Mucosa of stomach (tissue), 1 donor: Measurements from ENCODE around the gene TNFRSF1A.

Experiments used
- H3K27me3 ChIP-seq: one replicate; pipeline ENCODE4 v1.7.0; 2013; ENCODE audit warnings: mild to moderate bottlenecking, low read length; ENCODE audit not compliant: control insufficient read depth, insufficient read depth
- H3K36me3 ChIP-seq: one replicate; pipeline ENCODE4 v1.7.0; 2013; ENCODE audit warnings: low read length; ENCODE audit not compliant: control insufficient read depth, insufficient read depth
- H3K4me1 ChIP-seq: one replicate; pipeline ENCODE4 v1.7.0; 2013; ENCODE audit warnings: mild to moderate bottlenecking, low read length; ENCODE audit not compliant: control insufficient read depth, insufficient read depth
- H3K4me3 ChIP-seq: one replicate; pipeline ENCODE4 v1.7.0; 2013; ENCODE audit warnings: low read length
- H3K9ac ChIP-seq: one replicate; pipeline ENCODE4 v1.7.0; 2013; ENCODE audit warnings: mild to moderate bottlenecking, low read length, moderate library complexity
- H3K9me3 ChIP-seq: one replicate; pipeline ENCODE4 v1.7.0; 2013; ENCODE audit warnings: mild to moderate bottlenecking, low read length, moderate library complexity; ENCODE audit not compliant: control insufficient read depth
- donor health status: Pancreatic carcinoma.

Gene TNFRSF1A

GRCh38 chr12:6380141-6381121, 38.6 kb upstream of the TNFRSF1A start:
- Histone ChIP-seq H3K4me3 (no peak overlapping the region), H3K9me3 (no peaks in the 10 kb centered on the region), H3K27me3 (no peaks in the 10 kb centered on the region), H3K9ac (no peak overlapping the region), H3K36me3 (no peaks in the 10 kb centered on the region), H3K4me1 (peaks cover 57% of the 10 kb centered on the region)

DNA sequence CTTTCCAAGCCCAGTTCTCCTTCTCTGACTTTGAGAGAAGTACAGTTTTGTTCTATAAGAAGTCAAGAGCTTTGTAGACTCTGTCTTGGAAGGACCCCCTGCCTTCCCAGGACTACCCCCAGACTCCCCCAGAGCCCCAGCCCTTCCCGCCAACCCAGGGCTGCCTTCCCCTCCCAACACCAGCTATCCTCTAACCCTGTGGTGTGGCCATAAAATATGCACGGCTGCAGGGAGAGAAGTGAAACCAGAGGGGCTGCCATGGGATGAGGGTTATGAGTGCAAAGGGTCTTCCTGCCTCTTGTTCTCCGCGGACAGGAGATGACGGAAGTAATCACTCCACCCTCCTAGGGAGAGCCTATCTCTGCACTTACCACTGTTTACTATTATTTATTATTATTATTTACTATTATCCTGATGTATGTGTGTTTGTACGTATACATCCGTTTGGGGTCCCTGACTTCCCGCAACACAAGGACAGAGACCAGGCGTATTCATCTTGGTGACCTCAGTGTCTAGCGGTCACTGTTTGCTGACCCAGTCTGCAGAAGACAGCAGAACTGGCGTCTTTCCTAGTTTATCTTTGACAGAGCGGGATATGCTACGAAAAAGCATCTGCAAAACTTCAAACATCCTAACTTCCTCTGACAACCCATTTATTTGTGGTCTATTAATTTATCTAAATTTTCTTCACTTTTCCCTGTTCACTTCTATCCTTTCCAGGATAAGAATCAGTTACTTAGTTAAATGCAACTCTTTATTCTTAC, 37.0 kb upstream of the TNFRSF1A start:
- Histone ChIP-seq H3K4me1 (peaks cover 57% of the 10 kb centered on the region), H3K9ac (no peak overlapping the region), H3K9me3 (no peaks in the 10 kb centered on the region), H3K27me3 (no peaks in the 10 kb centered on the region), H3K36me3 (no peaks in the 10 kb centered on the region), H3K4me3 (no peak overlapping the region)

- no peaks in the 10 kb centered on the region for H3K9me3 ChIP-seq
- H3K27me3 ChIP-seq, result no peaks in the 10 kb centered on the region
- peaks cover 48% of the 10 kb centered on the region for H3K4me1 ChIP-seq
- peak overlapping the region; percentile 9 for H3K4me3 ChIP-seq
- peak overlapping the region; percentile 91 for H3K9ac ChIP-seq
- no peaks in the 10 kb centered on the region for H3K36me3 ChIP-seq
These were observed 35.8 kb upstream of the TNFRSF1A start for GRCh38 chr12:6377667-6377994.

DNA sequence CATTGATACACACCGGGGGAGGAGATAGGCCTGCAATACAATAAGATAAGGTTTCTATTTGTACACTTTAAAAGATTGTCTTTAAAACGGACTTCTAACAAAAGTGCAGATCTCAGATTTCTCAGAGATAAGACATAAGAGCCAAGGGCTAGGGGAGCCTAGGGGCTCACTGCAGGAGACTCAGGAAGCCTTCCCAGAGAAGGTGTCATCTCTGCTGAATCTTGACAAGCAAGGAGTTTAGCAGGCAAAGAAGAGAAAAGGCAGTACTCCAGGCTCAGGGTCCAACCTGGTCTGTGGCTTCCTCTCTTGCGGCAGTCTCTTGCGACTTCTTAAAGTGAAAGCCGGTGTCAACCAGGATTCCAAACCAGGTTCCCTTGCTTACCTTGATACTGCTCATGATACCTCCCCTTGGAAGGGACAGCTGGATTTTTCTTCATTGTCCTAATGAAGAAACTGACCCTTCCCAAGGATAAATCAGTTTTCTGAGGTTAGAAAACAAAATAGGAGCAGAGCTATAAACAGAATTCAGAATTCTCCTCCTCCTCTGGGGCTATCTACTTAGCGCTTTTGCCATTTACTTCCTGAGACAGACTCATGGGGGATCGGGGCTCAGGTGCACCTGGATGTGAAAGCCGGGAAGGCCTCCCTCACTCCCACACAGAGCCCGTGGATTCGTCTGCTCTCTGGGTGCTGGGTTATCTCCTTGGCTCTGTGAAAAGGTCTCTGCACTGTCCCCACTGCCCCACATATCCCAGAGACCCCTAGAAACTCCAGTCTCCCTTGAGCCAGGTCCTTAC, 35.2 kb upstream of the TNFRSF1A start:
- Histone ChIP-seq H3K9me3 (no peaks in the 10 kb centered on the region), H3K9ac (peak overlapping the region; percentile 91), H3K27me3 (no peaks in the 10 kb centered on the region), H3K36me3 (no peaks in the 10 kb centered on the region), H3K4me1 (peaks cover 50% of the 10 kb centered on the region), H3K4me3 (peak overlapping the region; percentile 9)

GRCh38 chr12:6376079-6376869, 34.4 kb upstream of the TNFRSF1A start:
- Histone ChIP-seq H3K27me3 (no peaks in the 10 kb centered on the region), H3K4me3 (peak overlapping the region; percentile 57), H3K36me3 (no peaks in the 10 kb centered on the region), H3K9ac (peak overlapping the region; percentile 91), H3K4me1 (peaks cover 55% of the 10 kb centered on the region), H3K9me3 (no peaks in the 10 kb centered on the region)

- Histone ChIP-seq H3K27me3 (no peaks in the 10 kb centered on the region), H3K4me1 (peaks cover 61% of the 10 kb centered on the region), H3K9ac (peak within 1 kb of the TSS; percentile 91), H3K4me3 (peak within 1 kb of the TSS; percentile 98), H3K36me3 (peaks cover 4% of the 10 kb centered on the region), H3K9me3 (no peaks in the 10 kb centered on the region)
These were observed 33.6 kb upstream of the TNFRSF1A start, which contains the start of gene SCNN1A for GRCh38 chr12:6375269-6376078. Gene SCNN1A, minus strand, starts transcription at chr12:6375563. Its CDS starts 780 bp downstream, at chr12:6374783.

DNA sequence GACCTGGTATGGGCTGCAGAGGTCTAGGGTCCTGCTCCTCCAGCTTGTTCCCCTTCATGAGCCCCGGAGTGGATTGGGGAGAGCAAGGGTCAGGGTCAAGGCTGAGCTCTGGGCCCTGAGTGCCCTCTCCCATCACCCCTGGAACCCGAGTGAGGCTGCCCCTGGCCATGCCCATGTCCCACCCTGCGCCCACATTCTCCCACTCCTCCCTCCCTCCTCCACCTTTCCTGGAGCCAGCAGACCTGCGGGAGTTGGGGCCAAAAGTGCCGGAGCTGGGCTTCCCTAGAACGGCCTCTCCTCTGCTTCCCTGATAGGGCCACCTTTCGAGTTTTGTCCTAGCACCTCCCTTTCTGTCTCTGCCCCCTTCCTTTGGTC, 32.9 kb upstream of the TNFRSF1A start:
- Histone ChIP-seq H3K27me3 (no peaks in the 10 kb centered on the region), H3K36me3 (peaks cover 4% of the 10 kb centered on the region), H3K4me1 (peaks cover 68% of the 10 kb centered on the region), H3K9ac (peak overlapping the region; percentile 91), H3K9me3 (no peaks in the 10 kb centered on the region), H3K4me3 (peak overlapping the region; percentile 98)

GRCh38 chr12:6374028-6374785, 32.3 kb upstream of the TNFRSF1A start:
- Histone ChIP-seq H3K36me3 (peaks cover 4% of the 10 kb centered on the region), H3K27me3 (no peaks in the 10 kb centered on the region), H3K9me3 (no peaks in the 10 kb centered on the region), H3K4me3 (peak overlapping the region; percentile 98), H3K9ac (peak overlapping the region; percentile 91), H3K4me1 (peaks cover 73% of the 10 kb centered on the region)

GRCh38 chr12:6373022-6373787, 31.3 kb upstream of the TNFRSF1A start:
- Histone ChIP-seq H3K4me3 (peak overlapping the region; percentile 98), H3K9me3 (no peaks in the 10 kb centered on the region), H3K27me3 (no peaks in the 10 kb centered on the region), H3K9ac (peak overlapping the region; percentile 91), H3K4me1 (peaks cover 75% of the 10 kb centered on the region), H3K36me3 (peaks cover 4% of the 10 kb centered on the region)
